ENCODE results near the gene GRIN1. TPM values are rescaled to one million over a fixed set of nuclear protein-coding genes. Genes with fewer than 3 reads are reported as not detected.

GRIN1 gene
- polyA plus RNA-seq, 4 donors = 0.20 TPM; not detected in 3

- no peak for DNase-seq (ENCODE audit: low read depth in 4 of 4, low spot score in 3 of 4)
Measured at GRCh38 chr9:137189297-137190295, 50.6 kb downstream of the GRIN1 start.

DNA sequence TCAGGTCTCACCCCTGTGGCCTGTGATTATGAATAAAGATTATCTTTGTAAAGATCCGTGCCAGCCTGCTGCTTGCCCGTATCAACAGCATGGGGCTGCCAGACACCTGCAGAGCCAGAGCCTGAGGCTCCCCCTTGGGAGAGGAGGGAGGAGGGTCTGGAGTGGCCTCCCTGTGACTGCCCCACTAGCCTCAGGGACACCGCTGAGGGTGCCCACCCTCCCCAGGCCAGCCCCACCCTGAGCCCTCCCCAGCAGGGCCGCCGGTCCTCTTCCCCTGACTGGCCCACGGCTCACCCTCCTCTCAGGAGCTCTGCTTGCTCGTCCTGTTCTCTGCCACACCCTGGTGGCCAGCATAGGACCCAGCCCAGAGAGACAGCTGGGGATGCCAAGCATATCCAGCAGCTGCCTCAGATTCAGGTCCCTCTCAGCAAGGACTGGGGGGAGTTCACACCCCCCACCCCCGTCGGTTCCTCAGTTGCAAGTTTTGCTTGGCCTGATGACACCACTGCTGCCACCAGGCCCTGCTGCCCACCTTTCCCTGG lies 51.4 kb downstream of the GRIN1 start:
- no peak for DNase-seq (ENCODE audit: low read depth in 4 of 4, low spot score in 3 of 4)

DNA sequence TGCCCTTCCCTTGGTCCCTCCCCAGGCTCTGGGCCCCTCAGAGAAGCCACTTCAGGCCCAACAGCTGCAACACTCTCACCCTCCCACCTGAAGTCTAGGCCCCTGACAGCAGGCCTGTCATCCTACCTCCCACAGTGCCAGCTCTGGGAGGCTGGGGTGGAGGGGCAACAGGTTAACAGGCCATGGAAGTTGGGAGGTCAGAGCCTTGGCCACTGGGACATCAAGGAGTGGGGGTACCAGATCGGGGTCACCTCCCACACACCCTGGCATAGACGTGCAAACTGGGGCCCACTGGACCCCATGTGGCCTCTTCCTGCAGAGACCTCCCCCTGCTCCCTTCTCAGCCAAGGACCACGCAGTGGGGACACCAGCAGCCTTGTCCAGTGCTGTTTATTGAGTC lies 52.3 kb downstream of the GRIN1 start:
- DNase-seq (ENCODE audit: low read depth in 4 of 4, low spot score in 3 of 4) = no peak

DNA sequence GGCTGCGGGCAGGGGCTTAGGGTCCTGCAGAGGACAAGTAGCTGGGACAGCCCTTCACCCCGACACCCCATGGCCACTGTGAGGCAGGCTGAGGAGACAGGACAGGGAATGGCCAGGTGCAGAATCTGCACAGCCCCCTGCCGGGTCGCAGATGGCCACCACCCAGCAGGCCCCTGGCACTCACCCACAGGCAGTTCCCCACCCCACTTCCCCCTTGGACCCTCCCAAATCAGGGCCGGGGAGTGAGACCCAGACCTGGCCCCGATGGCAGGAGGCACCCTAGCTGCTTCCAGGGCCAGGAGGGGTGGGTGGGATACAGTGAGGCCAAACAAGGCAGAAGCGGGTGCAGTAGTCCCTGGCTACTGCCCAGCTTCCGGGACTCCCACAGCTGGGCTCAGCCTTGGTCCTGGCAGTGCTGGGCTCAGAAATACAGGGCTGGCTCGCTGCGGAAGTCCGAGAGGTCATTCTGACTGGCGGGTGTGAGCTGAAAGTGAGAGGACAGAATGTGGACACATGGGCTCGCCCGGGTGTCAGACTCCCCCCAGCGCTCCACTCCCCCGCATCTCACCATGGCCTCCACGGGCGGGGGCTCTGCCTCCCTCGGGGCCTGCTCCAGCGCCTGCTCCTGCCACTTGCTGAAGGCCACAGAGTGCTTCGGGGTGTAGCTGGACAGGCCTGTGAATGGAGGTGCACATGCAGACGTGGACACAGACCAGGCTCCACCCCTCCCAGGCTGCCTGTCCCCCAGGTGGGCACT lies 52.9 kb downstream of the GRIN1 start:
- no peak for DNase-seq (ENCODE audit: low read depth in 4 of 4, low spot score in 3 of 4)

DNA sequence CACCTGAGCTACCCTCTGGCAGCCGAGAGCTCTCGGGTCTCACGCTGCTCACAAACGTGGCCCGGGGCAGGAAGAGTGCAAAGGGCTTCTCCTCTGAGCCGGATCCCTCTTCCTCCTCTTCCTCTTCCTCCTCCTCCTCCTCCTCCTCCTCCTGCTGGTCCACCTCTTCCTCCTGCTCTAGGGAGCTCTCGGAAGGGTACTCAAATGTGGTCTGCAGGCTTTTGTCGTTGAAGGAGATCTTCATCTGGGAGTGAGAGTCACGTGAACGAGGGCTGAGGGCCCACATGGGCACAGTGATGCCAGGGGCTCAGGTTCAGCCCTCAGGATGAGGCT lies 53.5 kb downstream of the GRIN1 start:
- no peak for DNase-seq (ENCODE audit: low read depth in 4 of 4, low spot score in 3 of 4)

DNA sequence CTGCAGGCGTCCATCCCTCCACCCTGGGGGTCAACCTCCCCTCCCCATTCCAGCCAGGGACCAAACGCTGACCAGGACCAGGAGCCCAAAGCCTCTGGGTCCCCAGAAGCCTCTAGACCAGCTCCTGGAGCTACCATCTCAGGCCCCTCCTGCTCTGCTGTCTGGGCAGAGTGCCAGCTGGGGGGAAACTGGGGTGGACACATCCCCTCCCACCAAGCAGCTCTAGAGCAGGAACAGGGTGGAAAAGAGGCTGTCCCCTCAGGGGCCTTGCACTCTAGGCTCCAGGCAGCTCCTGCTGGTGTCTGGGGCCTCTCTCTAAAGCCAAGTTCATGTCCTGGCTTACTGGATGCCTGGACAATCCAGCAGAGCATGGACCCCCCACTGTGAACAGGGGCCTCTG lies 53.9 kb downstream of the GRIN1 start:
- DNase-seq (ENCODE audit: low read depth in 4 of 4, low spot score in 3 of 4) = no peak

- no peak for DNase-seq (ENCODE audit: low read depth in 4 of 4, low spot score in 3 of 4)
Measured at GRCh38 chr9:137193771-137194170, 54.8 kb downstream of the GRIN1 start.

DNA sequence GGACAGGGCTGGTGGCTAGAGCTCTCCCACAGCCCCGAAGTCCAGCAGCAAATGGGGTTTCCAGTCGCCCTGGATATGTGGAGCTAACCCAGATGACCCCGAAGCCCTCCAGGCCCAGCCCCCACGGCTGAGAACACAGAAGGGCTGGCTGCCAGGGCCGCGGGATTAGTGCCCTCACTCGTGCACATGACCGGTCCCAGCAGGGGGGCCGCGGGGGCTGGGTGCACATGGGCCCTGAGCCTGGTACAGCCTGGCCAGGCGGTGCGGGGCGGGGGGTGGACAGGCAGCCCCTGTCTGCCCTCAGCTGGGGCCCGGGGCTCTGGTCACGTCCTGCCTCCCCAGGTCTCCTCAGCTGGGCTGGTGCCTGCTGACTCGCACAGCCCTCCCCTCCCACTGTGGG lies 55.4 kb downstream of the GRIN1 start:
- DNase-seq (ENCODE audit: low read depth in 4 of 4, low spot score in 3 of 4) = no peak

- no peak for DNase-seq (ENCODE audit: low read depth in 4 of 4, low spot score in 3 of 4)
Measured at GRCh38 chr9:137194909-137195308, 56.0 kb downstream of the GRIN1 start.

- no peak for DNase-seq (ENCODE audit: low read depth in 4 of 4, low spot score in 3 of 4)
Measured at GRCh38 chr9:137195525-137196220, 56.7 kb downstream of the GRIN1 start.

GRCh38 chr9:137198051-137198901 lies 59.3 kb downstream of the GRIN1 start:
- DNase-seq (ENCODE audit: low read depth in 4 of 4, low spot score in 3 of 4) = no peak

DNA sequence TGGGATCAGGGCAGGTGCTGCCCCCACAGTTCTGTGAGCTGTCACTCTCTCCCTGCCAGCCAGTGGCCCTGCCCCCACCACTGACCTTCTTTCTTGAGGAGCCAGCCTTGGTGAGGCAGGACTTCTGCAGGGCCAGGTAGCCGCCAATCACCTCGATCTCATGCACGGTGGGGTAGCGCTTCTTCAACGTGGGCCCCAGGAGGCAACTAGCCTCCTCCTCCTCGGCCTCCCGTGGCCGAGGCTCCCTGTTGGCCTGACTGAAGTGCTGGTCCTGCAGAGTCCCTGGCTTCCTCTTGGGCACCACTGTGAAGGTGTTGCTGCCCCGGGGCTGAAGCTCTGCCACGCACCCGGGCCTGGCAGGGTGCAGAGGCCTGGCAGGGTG lies 59.9 kb downstream of the GRIN1 start:
- DNase-seq (ENCODE audit: low read depth in 4 of 4, low spot score in 3 of 4) = no peak

DNA sequence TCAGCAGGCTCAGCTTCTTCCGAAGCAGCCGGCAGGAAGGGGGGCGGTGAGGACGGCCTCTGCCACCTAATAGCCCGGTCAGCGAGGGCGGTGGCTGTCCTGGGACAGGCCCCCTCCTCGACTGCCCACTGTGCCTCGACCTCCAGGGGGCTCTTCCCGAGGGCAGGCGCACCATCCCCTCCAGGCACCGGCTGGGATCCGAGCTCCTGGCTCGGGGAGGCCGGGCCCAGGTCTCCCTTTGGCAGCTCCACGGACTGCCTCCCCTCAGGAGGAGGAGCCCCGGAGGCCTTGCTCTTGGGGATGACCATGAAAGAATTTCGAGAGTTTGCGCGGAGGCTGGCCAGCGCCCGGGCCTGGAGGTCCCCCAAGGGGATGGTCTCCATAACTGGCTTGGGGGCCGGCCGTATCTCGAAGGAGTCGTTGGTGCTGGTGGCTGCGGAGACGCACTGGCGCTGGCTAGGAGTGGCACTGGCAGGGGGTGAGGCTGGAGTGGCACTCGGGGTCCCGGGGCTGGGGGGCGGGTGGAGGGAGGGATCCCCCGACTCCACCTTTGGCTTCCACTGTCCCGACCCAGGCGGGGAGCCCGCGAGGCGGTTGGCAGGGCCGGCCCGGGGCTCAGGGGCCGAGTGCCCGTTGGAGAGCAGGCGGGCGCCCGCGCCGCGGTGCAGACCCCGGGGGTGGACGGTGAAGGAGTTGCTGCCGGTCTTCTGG lies 60.6 kb downstream of the GRIN1 start:
- DNase-seq (ENCODE audit: low read depth in 4 of 4, low spot score in 3 of 4) = no peak

GRCh38 chr9:137200311-137201204 lies 61.6 kb downstream of the GRIN1 start, which contains the start of gene TPRN:
TPRN (minus strand) TSS chr9:137200741; CDS start chr9:137200711, 30 bp downstream.
- peak; percentile 95 to 97 (median 96) for DNase-seq (ENCODE audit: low read depth in 4 of 4, low spot score in 3 of 4)

DNA sequence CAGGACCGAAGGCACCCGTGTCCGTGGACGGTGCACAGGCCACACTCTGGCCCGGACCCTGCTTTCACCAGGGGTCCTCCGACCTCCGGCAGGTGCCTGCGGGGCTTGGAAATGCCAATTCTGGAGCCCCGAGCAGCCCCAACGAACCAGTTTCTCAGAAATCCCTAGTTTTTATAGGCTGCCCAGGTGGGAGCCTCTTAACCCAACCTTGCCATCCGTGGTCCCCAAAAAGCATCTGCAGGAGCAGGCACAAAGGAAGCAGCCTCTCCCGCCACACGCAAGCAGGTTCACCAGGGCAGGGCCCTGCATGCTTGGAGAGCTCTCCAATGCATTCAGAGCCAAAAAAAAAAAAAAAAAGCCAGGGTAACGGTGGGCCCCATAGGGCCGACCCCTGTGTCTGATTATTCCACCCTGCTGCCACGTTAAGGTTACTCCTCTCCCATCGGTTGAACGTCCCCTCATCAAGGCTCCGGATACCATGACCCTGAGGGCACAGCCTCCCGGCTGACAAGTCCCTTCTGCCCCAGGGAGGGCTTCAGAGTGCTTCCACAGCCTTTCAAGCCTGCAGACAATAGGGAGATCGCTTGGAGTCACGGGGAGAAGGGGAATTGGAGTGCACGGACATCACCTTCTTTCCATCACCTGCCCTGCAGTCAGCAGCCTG lies 62.4 kb downstream of the GRIN1 start:
- no peak for DNase-seq (ENCODE audit: low read depth in 4 of 4, low spot score in 3 of 4)

GRCh38 chr9:137202966-137203365 lies 64.0 kb downstream of the GRIN1 start:
- no peak for DNase-seq (ENCODE audit: low read depth in 4 of 4, low spot score in 3 of 4)

DNA sequence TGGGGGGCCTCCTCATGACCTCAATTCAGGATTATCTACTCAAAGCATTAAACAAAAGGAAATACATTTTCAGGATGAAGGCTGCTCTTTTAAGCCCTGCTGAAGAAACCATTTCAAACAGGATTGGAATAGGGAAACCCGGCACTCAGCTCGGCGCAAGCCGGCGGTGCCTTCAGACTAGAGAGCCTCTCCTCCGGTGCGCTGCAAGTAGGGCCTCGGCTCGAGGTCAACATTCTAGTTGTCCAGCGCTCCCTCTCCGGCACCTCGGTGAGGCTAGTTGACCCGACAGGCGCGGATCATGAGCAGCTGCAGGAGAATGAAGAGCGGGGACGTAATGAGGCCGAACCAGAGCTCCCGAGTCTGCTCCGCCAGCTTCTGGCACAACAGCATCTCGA lies 65.8 kb downstream of the GRIN1 start:
- no peak for DNase-seq (ENCODE audit: low read depth in 4 of 4, low spot score in 3 of 4)
